ENCODE results near the gene CFAP97.

CFAP97 gene

DNA sequence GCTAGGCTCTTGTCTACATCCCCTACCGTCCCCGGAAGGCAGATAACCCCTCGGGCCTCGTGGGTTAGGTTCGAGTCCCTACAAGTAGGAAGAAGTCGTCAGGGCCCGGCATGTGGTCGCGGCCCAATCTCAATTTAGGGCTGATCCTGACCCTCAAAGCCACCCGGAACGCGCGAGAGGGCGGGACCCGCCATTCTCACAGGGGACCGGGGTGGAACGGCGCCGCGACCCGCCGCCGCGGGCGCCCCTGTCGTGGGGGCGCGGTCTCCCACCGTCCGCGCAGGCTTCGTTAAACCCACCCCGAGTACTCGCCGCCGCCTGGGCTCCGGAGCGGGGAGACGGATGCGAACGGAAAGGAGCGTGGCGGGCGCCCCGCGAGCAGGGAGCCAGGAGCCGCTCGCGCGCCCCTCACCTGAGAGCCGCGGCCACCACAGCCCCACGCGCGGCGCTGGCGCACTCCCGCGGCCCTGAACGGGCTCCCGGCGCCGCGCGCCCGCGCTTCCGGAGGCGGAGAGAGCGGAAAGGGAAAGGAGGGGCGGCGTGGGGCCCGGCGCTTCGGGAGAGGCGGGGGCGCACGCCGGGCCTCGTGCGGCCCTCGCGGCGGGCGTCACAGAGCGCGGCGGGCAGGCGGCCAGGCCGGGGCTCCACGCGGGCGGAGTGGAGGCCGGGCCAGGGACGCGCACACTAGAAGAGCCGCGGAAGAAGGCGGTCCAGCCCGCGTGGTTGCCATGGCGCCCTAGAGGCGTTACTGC lies at the start of gene CFAP97:
CFAP97 (minus strand) TSS at position 515 of the 752 bp plus-strand sequence. CDS start 12,804 bp downstream, outside the sequence.
- H3K36me3 ChIP-seq (ENCODE audit: insufficient read depth): no peaks in the 10 kb centered on the region
- H3K27me3 ChIP-seq (ENCODE audit: insufficient read depth, low read depth): no peaks in the 10 kb centered on the region
- peak within 1 kb of the TSS; percentile 95 for H3K27ac ChIP-seq
- H3K4me3 ChIP-seq (IDR thresholded peaks at IDR 0.05; ENCODE audit: insufficient read depth, low read depth, low read length): no peak within 1 kb of the TSS
- H2AFZ ChIP-seq (ENCODE audit: low read depth): peak within 1 kb of the TSS; percentile 90
- peak within 1 kb of the TSS; percentile 97 for H3K4me2 ChIP-seq
- no peaks in the 10 kb centered on the region for H4K20me1 ChIP-seq (ENCODE audit: insufficient read depth)
- peaks cover 35% of the 10 kb centered on the region for H3K4me1 ChIP-seq (ENCODE audit: low read depth, poor library complexity, severe bottlenecking)
- peak within 1 kb of the TSS; percentile 99 for H3K9ac ChIP-seq
- H3K79me2 ChIP-seq (ENCODE audit: insufficient read depth, low read depth): peaks cover 44% of the 10 kb centered on the region
- TF ChIP-seq CTCF (conservative IDR thresholded peaks at IDR 0.05; ENCODE audit: low read depth, low read length): no peak

DNA sequence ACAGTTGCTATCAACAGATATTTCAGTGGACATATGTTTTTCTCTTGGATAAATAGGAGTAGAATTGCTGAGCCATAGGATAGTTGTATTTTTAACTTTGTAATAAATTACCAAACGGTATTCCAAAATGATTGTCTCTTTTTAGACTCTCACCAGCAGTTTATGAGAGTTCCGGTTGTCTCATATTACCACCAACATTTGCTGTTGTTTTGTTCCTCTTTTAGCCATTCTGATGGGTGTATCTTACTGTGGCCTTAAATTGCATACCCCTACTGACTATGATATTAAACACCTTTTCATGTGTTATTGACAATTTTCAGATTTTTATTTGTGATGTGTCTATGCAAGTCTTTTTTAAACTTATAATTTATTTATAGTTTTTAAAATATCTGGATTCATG lies 45.3 kb upstream of the CFAP97 start:
- no peak for TF ChIP-seq CTCF (conservative IDR thresholded peaks at IDR 0.05; ENCODE audit: low read depth, low read length)
- Histone ChIP-seq H3K27me3 (ENCODE audit: insufficient read depth, low read depth) (no peaks in the 10 kb centered on the region), H3K4me1 (ENCODE audit: low read depth, poor library complexity, severe bottlenecking) (peaks cover 26% of the 10 kb centered on the region), H3K36me3 (ENCODE audit: insufficient read depth) (no peaks in the 10 kb centered on the region), H2AFZ (ENCODE audit: low read depth) (no peak overlapping the region), H3K4me2 (no peak overlapping the region), H3K27ac (no peak overlapping the region), H3K4me3 (IDR thresholded peaks at IDR 0.05; ENCODE audit: insufficient read depth, low read depth, low read length) (no peak overlapping the region), H3K79me2 (ENCODE audit: insufficient read depth, low read depth) (0 out of 2 replicates have a peak, but pooled peaks cover 4% of the 10 kb centered on the region), H3K9ac (no peak overlapping the region), H4K20me1 (ENCODE audit: insufficient read depth) (no peaks in the 10 kb centered on the region)

- peaks cover 26% of the 10 kb centered on the region for H3K4me1 ChIP-seq (ENCODE audit: low read depth, poor library complexity, severe bottlenecking)
- no peak overlapping the region for H3K4me2 ChIP-seq
- no peaks in the 10 kb centered on the region for H3K27me3 ChIP-seq (ENCODE audit: insufficient read depth, low read depth)
- H3K9ac ChIP-seq: no peak overlapping the region
- no peak for TF ChIP-seq CTCF (conservative IDR thresholded peaks at IDR 0.05; ENCODE audit: low read depth, low read length)
- H3K4me3 ChIP-seq (IDR thresholded peaks at IDR 0.05; ENCODE audit: insufficient read depth, low read depth, low read length): no peak overlapping the region
- no peaks in the 10 kb centered on the region for H4K20me1 ChIP-seq (ENCODE audit: insufficient read depth)
- no peaks in the 10 kb centered on the region for H3K36me3 ChIP-seq (ENCODE audit: insufficient read depth)
- H3K27ac ChIP-seq: no peak overlapping the region
- H2AFZ ChIP-seq (ENCODE audit: low read depth): no peak overlapping the region
- 0 out of 2 replicates have a peak, but pooled peaks cover 4% of the 10 kb centered on the region for H3K79me2 ChIP-seq (ENCODE audit: insufficient read depth, low read depth)
Observed at GRCh38 chr4:185248393-185249039, 44.7 kb upstream of the CFAP97 start.

DNA sequence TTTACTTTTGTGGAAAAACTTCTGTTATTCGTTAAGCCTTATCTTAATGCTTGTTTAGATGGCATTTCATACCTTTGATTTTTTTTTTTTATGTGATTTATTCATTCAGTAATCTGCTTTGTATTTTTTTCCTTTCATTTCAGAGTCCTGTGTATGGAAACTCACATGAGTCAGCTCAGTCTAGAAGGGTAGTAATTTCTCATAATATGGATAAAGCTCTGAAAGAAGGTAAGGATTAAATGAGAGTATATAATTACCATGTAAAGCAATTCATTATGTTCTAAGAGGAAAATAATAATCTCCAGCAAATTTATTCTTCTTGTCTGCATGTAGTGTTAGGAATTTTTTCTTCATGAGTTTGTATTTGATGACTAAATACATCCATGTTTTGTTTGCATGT lies 43.4 kb upstream of the CFAP97 start:
- H3K36me3 ChIP-seq (ENCODE audit: insufficient read depth): no peaks in the 10 kb centered on the region
- 0 out of 2 replicates have a peak, but pooled peaks cover 4% of the 10 kb centered on the region for H3K79me2 ChIP-seq (ENCODE audit: insufficient read depth, low read depth)
- H3K9ac ChIP-seq: no peak overlapping the region
- no peak overlapping the region for H3K27ac ChIP-seq
- no peak overlapping the region for H3K4me2 ChIP-seq
- H3K4me1 ChIP-seq (ENCODE audit: low read depth, poor library complexity, severe bottlenecking): peaks cover 25% of the 10 kb centered on the region
- TF ChIP-seq CTCF (conservative IDR thresholded peaks at IDR 0.05; ENCODE audit: low read depth, low read length): no peak
- no peaks in the 10 kb centered on the region for H4K20me1 ChIP-seq (ENCODE audit: insufficient read depth)
- H2AFZ ChIP-seq (ENCODE audit: low read depth): no peak overlapping the region
- H3K27me3 ChIP-seq (ENCODE audit: insufficient read depth, low read depth): no peaks in the 10 kb centered on the region
- no peak overlapping the region for H3K4me3 ChIP-seq (IDR thresholded peaks at IDR 0.05; ENCODE audit: insufficient read depth, low read depth, low read length)

Data from KMS-11 (cell line).